PC-9 (cell line): ENCODE measurements around the gene MERTK. TPM values are rescaled to one million over a fixed set of nuclear protein-coding genes. Genes with fewer than 3 reads are reported as not detected.
"Not testable (repeated sequence)": the region's sequence is repeated elsewhere in the genome, so short reads cannot be mapped to it uniquely, and the experiment has no call there.

Source experiments
- BruUV-seq: library from RNA; stranded (reverse); fragments of 400-500 nt; replicated peaks from 2 replicates; lab custom pipeline; 2021; lab: Mats Ljungman, UMichigan
- CTCF ChIA-PET: fragments of 300-600 bp; sonication (Branson Sonifier 250); formaldehyde crosslinking; loops from one replicate; lab custom pipeline; 2022; ENCODE audit warnings: antibody characterized with exemption; lab: Charles Lee
- POLR2A ChIA-PET: fragments of 300-600 bp; sonication (Branson Sonifier 250); formaldehyde crosslinking; loops from one replicate; lab custom pipeline; 2022; ENCODE audit warnings: antibody characterized with exemption; ENCODE audit not compliant: unreplicated experiment; lab: Charles Lee
- DNase-seq, 2 experiments: peaks; one replicate each; pipeline versions ENCODE4 v3.0.0 to v3.0.0-alpha.2; 2015 to 2022; ENCODE audit warnings: mixed read lengths in 1 of 2
- H2AFZ ChIP-seq: fragments of 200-600 bp; sonication (generic); 2 replicates; pipeline ENCODE4 v1.8.1; 2017; ENCODE audit warnings: antibody characterized with exemption
- H3F3A ChIP-seq: fragments of 200-600 bp; sonication (generic); 2 replicates; pipeline ENCODE4 v1.8.1; 2017; ENCODE audit warnings: antibody characterized with exemption, mild to moderate bottlenecking, low read depth; ENCODE audit not compliant: insufficient read depth
- H3K27ac ChIP-seq: fragments of 200-600 bp; sonication (generic); 2 replicates; pipeline ENCODE4 v1.6.1; 2016; ENCODE audit warnings: mixed run types
- H3K27me3 ChIP-seq: fragments of 200-600 bp; sonication (generic); 2 replicates; pipeline ENCODE4 v1.6.1; 2016; ENCODE audit warnings: low read depth, mixed run types; ENCODE audit not compliant: insufficient read depth
- H3K36me3 ChIP-seq: fragments of 200-600 bp; sonication (generic); 2 replicates; pipeline ENCODE4 v1.6.1; 2016; ENCODE audit warnings: low read depth, mixed run types
- H3K4me1 ChIP-seq: fragments of 200-600 bp; sonication (generic); replicated peaks from 2 replicates; pipeline ENCODE4 v1.6.1; 2016; ENCODE audit warnings: mixed run types; ENCODE audit not compliant: insufficient read depth
- H3K4me2 ChIP-seq: fragments of 200-600 bp; sonication (generic); 2 replicates; pipeline ENCODE4 v1.6.1; 2017; ENCODE audit warnings: mixed run types
- H3K4me3 ChIP-seq: fragments of 200-600 bp; sonication (generic); 2 replicates; pipeline ENCODE4 v1.6.1; 2016; ENCODE audit warnings: mixed run types
- H3K79me2 ChIP-seq: fragments of 200-600 bp; sonication (generic); 2 replicates; pipeline ENCODE4 v1.6.1; 2017; ENCODE audit warnings: low read depth, mixed run types
- H3K9me2 ChIP-seq: fragments of 200-600 bp; sonication (generic); 2 replicates; pipeline ENCODE4 v1.8.1; 2017; ENCODE audit warnings: mild to moderate bottlenecking; ENCODE audit not compliant: insufficient read depth
- H3K9me3 ChIP-seq: fragments of 200-600 bp; sonication (generic); 2 replicates; pipeline ENCODE4 v1.8.1; 2016; ENCODE audit warnings: low read depth; ENCODE audit not compliant: insufficient read depth
- H4K20me1 ChIP-seq: fragments of 200-600 bp; sonication (generic); 2 replicates; pipeline ENCODE4 v1.8.1; 2017; ENCODE audit not compliant: insufficient read depth
- EZH2 ChIP-seq: fragments of 200-600 bp; sonication (generic); IDR thresholded peaks from 2 replicates; pipeline ENCODE4 v1.8.0; 2017; ENCODE audit warnings: antibody characterized with exemption, low read depth
- intact Hi-C: fragments of 100-400 bp; cut with micrococcal nuclease; formaldehyde crosslinking; loops from one replicate; pipeline ENCODE4 v1.10.0; 2022; ENCODE audit not compliant: unreplicated experiment
- total RNA-seq: library from RNA; stranded (reverse); gene quantifications from 2 replicates; pipeline ENCODE4 v1.2.3, GENCODE V29; 2021
- TF ChIP-seq, protein P1 (sequence below): fragments of 200-600 bp; sonication (generic); conservative IDR thresholded peaks from 2 replicates; pipeline ENCODE4 v1.6.1; 2017; ENCODE audit warnings: mixed run types, antibody characterized with exemption, mild to moderate bottlenecking, moderate library complexity

MERTK gene
- total RNA-seq, 1 experiment from 2014 or later = 1.6 TPM

- H3F3A ChIP-seq, POLR2A ChIA-PET, H4K20me1 ChIP-seq, H3K4me2 ChIP-seq, H3K79me2 ChIP-seq, H3K36me3 ChIP-seq, H3K27me3 ChIP-seq, H3K4me3 ChIP-seq, H3K9me2 ChIP-seq, H3K4me1 ChIP-seq, CTCF ChIA-PET, DNase-seq, intact Hi-C loops, BruUV-seq, H3K27ac ChIP-seq, H3K9me3 ChIP-seq, H2AFZ ChIP-seq: not testable (repeated sequence)
These were observed 25.6 kb upstream of the MERTK start for GRCh38 chr2:111872806-111873205.

GRCh38 chr2:111883661-111884591 is 14.5 kb upstream of the MERTK start, which contains the start of gene ANAPC1:
Gene ANAPC1 (minus strand): TSS chr2:111884193. CDS start chr2:111880825, 3,368 bp downstream.
- peaks cover 12% of the 10 kb centered on the region; the same call in 1 of the 2 replicates for H3F3A ChIP-seq
- no peak for TF ChIP-seq EZH2
- TF ChIP-seq, protein P1, sequence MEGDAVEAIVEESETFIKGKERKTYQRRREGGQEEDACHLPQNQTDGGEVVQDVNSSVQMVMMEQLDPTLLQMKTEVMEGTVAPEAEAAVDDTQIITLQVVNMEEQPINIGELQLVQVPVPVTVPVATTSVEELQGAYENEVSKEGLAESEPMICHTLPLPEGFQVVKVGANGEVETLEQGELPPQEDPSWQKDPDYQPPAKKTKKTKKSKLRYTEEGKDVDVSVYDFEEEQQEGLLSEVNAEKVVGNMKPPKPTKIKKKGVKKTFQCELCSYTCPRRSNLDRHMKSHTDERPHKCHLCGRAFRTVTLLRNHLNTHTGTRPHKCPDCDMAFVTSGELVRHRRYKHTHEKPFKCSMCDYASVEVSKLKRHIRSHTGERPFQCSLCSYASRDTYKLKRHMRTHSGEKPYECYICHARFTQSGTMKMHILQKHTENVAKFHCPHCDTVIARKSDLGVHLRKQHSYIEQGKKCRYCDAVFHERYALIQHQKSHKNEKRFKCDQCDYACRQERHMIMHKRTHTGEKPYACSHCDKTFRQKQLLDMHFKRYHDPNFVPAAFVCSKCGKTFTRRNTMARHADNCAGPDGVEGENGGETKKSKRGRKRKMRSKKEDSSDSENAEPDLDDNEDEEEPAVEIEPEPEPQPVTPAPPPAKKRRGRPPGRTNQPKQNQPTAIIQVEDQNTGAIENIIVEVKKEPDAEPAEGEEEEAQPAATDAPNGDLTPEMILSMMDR = no peak; the same call in 1 of the 2 replicates
- peak within 1 kb of the TSS; percentile 73 for H3K4me3 ChIP-seq
- no peaks in the 10 kb centered on the region for H3K36me3 ChIP-seq
- ChIA-PET CTCF (no interaction called here), POLR2A (interaction anchor here (0.7 kb wide), 2 partner anchors 9 to 753 kb away, joined by 4 read pairs; no protein-coding TSS in a partner anchor)
- BruUV-seq = TSS peak; percentile 95
- DNase-seq = peak; percentile 73 to 80
- intact Hi-C loops = loop anchor here (10.0 kb wide), 1 partner anchor 371 kb away; the partner anchor contains the start of gene ZC3H8
- H3K9me2 ChIP-seq = no peaks in the 10 kb centered on the region
- no peaks in the 10 kb centered on the region for H3K9me3 ChIP-seq
- peaks cover 15% of the 10 kb centered on the region for H3K4me1 ChIP-seq
- H4K20me1 ChIP-seq = no peaks in the 10 kb centered on the region
- H3K27me3 ChIP-seq = no peaks in the 10 kb centered on the region
- peak within 1 kb of the TSS; percentile 82 for H3K4me2 ChIP-seq
- H2AFZ ChIP-seq = peak within 1 kb of the TSS; percentile 85
- H3K79me2 ChIP-seq = peaks cover 34% of the 10 kb centered on the region
- H3K27ac ChIP-seq = peak within 1 kb of the TSS; percentile 72

GRCh38 chr2:111884592-111884964 is 13.8 kb upstream of the MERTK start:
- Histone ChIP-seq H3K9me2 (no peaks in the 10 kb centered on the region), H3K27ac (peak overlapping the region; percentile 72), H3K79me2 (peaks cover 34% of the 10 kb centered on the region), H3F3A (peaks cover 12% of the 10 kb centered on the region; the same call in 1 of the 2 replicates), H3K27me3 (no peaks in the 10 kb centered on the region), H3K4me3 (peak overlapping the region; percentile 73), H3K4me2 (peak overlapping the region; percentile 82), H3K4me1 (peaks cover 15% of the 10 kb centered on the region), H3K36me3 (no peaks in the 10 kb centered on the region), H2AFZ (peak overlapping the region; percentile 85), H4K20me1 (no peaks in the 10 kb centered on the region), H3K9me3 (no peaks in the 10 kb centered on the region)
- POLR2A ChIA-PET = no interaction called here
- CTCF ChIA-PET = no interaction called here
- peak in 1 of 2 experiments; percentile 33 for DNase-seq
- TF ChIP-seq, protein P1 = no peak
- no peak for TF ChIP-seq EZH2
- no TSS peak for BruUV-seq
- intact Hi-C loops = loop anchor here (10.0 kb wide), 1 partner anchor 370 kb away; the partner anchor contains the start of gene ZC3H8
